Smooth muscle cell of the pulmonary artery (primary cell): Measurements from ENCODE around the gene POU5F1. TPM values are rescaled to one million over a fixed set of nuclear protein-coding genes. Genes with fewer than 3 reads are reported as not detected.

ENCODE experiments used
- total RNA-seq: library from RNA; depleted of rRNA; stranded (reverse); fragments of >200 nt; gene quantifications from 2 replicates; pipeline ENCODE4 v1.2.3, GENCODE V29; 2014

POU5F1 gene
- total RNA-seq = 0.66 and 1.3 TPM in 2 replicates

GRCh38 chr6:31170600-31170881, at the start of gene POU5F1:
TSS of gene POU5F1 (minus strand) at chr6:31170682. CDS start at chr6:31170620, 62 bp downstream.

DNA sequence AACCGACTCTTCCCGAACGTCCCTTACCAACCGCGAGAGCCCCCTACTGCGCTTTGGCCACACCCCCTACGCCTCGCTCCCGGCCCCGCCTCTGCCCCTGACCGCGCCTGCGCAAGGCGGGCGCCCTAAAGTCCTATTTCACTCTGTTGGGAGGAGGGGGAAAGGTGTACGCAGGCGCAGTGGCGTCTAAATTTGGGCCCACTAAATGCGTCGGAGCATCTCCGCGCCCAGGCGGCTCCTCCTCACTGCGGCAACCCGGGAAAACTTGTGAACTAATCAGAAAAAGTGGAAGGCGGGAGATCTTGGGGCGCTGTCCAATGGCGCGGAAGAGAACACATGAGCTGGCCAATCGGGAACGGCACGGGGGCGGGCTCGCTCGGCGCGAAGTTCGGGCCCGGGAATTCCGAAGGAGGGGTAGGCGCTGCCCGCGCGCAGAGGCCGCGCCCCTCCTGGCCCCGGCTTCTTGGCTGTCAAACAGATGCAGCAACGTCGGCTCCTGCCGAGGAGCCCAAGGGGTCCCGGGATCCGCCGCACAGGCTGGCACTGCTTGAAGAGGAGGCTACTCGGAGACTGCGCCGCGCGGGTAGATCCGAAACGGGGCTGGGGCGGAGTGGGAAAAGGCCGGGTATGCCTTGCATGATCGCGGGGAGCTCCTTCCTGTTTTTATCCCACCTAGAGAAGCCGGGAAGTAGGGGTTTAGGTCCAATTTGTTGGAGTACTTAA, 12.2 kb downstream of the POU5F1 start, which contains the start of gene TCF19:
Gene TCF19, plus strand, starts transcription at position 450 of the 723 bp plus-strand sequence. CDS start 881 bp downstream, outside the sequence.

GRCh38 chr6:31157513-31158139, 12.9 kb downstream of the POU5F1 start, which contains the start of gene CCHCR1:
TSS of gene CCHCR1 (minus strand) at chr6:31157802. CDS start at chr6:31157600, 202 bp downstream.

DNA sequence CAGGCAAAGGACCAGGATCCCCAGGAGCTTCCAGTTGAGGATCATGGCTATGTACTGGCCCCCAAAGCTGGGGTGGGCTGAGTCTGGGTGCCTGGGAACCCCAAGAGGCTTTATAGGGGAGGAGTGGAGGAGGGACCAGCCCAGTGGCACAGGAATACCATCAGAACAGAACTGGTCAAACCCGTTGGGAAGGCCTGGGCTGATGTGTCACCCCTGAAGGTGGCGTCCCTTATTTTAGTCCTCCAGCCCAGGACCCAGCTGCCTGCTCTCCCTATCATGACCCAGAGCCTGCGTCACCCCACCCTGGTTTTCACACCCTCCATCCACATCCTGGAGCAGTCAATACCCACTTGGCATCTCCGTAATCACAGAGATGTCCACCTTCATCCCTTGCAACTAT, 31.5 kb downstream of the POU5F1 start, which contains the start of gene PSORS1C2:
Gene PSORS1C2, minus strand, starts transcription at position 85 of the 400 bp plus-strand sequence. Its CDS starts 40 bp downstream, at position 45.

DNA sequence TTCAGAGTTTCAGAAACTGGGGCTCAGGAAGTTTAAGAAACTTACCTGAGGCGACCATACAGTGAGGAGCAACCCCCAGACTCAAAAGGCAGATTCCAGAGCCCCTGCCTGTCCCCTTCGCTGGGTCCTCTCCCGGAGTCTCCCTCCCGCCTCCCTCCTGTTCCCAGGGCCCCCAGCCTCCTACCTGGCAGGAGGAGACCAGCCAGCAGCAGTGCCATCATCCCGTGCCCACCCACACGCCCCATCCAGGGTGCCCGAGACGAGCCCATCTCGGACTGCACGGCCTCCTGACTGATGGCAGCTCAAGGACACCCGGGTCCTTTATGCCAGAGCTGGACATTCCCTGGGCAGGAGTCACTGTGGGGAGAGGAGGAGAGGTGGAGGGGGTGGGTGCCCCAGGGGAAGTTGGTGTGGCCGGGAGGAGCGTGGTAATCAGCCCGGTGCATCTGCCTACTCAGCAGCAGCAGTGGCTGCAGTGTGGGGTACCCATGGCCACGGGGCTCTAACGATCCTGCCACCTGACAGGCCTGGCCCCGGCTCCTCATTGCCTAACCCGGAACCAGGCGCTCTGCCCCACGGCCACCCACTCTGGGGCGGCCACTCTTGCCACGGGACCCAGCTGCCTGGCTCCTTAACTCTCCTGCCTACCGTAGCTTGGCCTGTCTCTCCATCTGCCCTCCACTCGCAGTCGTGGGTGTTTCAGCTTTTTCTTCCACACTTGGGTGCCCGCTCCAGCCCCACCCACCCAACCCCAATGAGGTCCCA, 50.1 kb downstream of the POU5F1 start, which contains the start of gene CDSN:
Gene CDSN, minus strand, starts transcription at position 296 of the 765 bp plus-strand sequence. Its CDS starts 27 bp downstream, at position 269.

GRCh38 chr6:31114541-31114878, 56.0 kb downstream of the POU5F1 start, which contains the start of gene PSORS1C1:
TSS of gene PSORS1C1 (plus strand) at chr6:31114800. CDS start at chr6:31129633, 14,833 bp downstream.

Other genes with a start within 250 kb of the POU5F1 start
- gene SFTA2, start 238.5 kb downstream of the POU5F1 start, total RNA-seq = not detected in 2 replicates
- gene MUCL3, start 229.7 kb downstream of the POU5F1 start, total RNA-seq = not detected in 2 replicates
- gene MUC21, start 187.0 kb downstream of the POU5F1 start, total RNA-seq = not detected in 2 replicates
- gene MUC22, start 160.2 kb downstream of the POU5F1 start, total RNA-seq = not detected in 2 replicates
- gene C6orf15, start 58.1 kb downstream of the POU5F1 start, total RNA-seq = not detected in 2 replicates
- gene PSORS1C1, start 55.9 kb downstream of the POU5F1 start, total RNA-seq = 2.0 and 3.6 TPM in 2 replicates
- not detected in 2 replicates for gene CDSN, start 50.2 kb downstream of the POU5F1 start, total RNA-seq
- gene PSORS1C2, start 31.6 kb downstream of the POU5F1 start, total RNA-seq = not detected in 2 replicates
- gene CCHCR1, start 12.9 kb downstream of the POU5F1 start, total RNA-seq = 13.7 and 14.9 TPM in 2 replicates
- 5.4 and 7.9 TPM in 2 replicates for gene TCF19, start 12.1 kb downstream of the POU5F1 start, total RNA-seq
- gene HLA-C, start 101.4 kb upstream of the POU5F1 start, total RNA-seq = 210 and 957 TPM in 2 replicates
- gene HLA-B, start 186.5 kb upstream of the POU5F1 start, total RNA-seq = 299 and 693 TPM in 2 replicates
- gene MICA, start 232.9 kb upstream of the POU5F1 start, total RNA-seq = 45.9 and 164 TPM in 2 replicates